Measurements from ENCODE around the gene C9orf153.

C9orf153 gene

DNA sequence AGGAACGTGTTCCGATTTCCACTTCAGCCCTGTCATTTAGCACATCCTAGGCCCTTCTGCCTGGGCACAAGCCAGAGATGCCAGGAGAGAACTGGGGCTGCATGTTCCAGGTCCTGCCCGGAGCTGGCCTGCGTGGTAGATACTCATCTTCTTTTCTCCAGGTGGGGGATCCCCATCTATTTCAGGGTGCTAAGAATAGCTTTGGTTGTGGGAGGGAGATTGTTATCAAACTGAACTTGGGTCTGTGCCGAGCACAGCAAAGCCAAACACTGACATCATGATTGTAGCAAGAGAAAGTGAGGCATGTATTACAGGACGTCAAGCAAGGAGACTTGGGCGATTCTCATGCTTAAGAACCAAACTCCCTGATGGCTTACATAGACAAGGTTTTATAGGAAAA, 18.2 kb downstream of the C9orf153 start:
- TF ChIP-seq SNAI2 (CRISPR knock-in tag; IDR thresholded peaks at IDR 0.05) (no peak), POU6F1 (CRISPR knock-in tag; IDR thresholded peaks at IDR 0.05; ENCODE audit: borderline replicate concordance, low read depth) (no peak), ZNF70 (CRISPR knock-in tag; IDR thresholded peaks at IDR 0.05) (no peak), ARNTL (CRISPR knock-in tag; IDR thresholded peaks at IDR 0.05; ENCODE audit: borderline replicate concordance, low read depth) (no peak), ZNF565 (CRISPR knock-in tag; conservative IDR thresholded peaks at IDR 0.05; ENCODE audit: low read depth) (no peak), ISL1 (CRISPR knock-in tag; IDR thresholded peaks at IDR 0.05) (no peak), BACH2 (CRISPR knock-in tag; IDR thresholded peaks at IDR 0.05; ENCODE audit: borderline replicate concordance) (no peak), CSDC2 (CRISPR knock-in tag; IDR thresholded peaks at IDR 0.05) (no peak), RARB (CRISPR knock-in tag; IDR thresholded peaks at IDR 0.05) (no peak), ZFP30 (CRISPR knock-in tag; IDR thresholded peaks at IDR 0.05) (no peak), ESRRG (CRISPR knock-in tag; IDR thresholded peaks at IDR 0.05) (no peak), TOX (CRISPR knock-in tag; IDR thresholded peaks at IDR 0.05; ENCODE audit: borderline replicate concordance) (no peak), ZFP3 (CRISPR knock-in tag; IDR thresholded peaks at IDR 0.05) (no peak)
- TF ChIP-seq, protein P1, sequence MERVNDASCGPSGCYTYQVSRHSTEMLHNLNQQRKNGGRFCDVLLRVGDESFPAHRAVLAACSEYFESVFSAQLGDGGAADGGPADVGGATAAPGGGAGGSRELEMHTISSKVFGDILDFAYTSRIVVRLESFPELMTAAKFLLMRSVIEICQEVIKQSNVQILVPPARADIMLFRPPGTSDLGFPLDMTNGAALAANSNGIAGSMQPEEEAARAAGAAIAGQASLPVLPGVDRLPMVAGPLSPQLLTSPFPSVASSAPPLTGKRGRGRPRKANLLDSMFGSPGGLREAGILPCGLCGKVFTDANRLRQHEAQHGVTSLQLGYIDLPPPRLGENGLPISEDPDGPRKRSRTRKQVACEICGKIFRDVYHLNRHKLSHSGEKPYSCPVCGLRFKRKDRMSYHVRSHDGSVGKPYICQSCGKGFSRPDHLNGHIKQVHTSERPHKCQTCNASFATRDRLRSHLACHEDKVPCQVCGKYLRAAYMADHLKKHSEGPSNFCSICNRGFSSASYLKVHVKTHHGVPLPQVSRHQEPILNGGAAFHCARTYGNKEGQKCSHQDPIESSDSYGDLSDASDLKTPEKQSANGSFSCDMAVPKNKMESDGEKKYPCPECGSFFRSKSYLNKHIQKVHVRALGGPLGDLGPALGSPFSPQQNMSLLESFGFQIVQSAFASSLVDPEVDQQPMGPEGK (CRISPR knock-in tag; IDR thresholded peaks at IDR 0.05; ENCODE audit: borderline replicate concordance) = no peak
- TF ChIP-seq, protein P2, sequence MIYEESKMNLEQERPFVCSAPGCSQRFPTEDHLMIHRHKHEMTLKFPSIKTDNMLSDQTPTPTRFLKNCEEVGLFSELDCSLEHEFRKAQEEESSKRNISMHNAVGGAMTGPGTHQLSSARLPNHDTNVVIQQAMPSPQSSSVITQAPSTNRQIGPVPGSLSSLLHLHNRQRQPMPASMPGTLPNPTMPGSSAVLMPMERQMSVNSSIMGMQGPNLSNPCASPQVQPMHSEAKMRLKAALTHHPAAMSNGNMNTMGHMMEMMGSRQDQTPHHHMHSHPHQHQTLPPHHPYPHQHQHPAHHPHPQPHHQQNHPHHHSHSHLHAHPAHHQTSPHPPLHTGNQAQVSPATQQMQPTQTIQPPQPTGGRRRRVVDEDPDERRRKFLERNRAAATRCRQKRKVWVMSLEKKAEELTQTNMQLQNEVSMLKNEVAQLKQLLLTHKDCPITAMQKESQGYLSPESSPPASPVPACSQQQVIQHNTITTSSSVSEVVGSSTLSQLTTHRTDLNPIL (CRISPR knock-in tag; IDR thresholded peaks at IDR 0.05; ENCODE audit: low read depth) = no peak
- ATAC-seq = no peak

GRCh38 chr9:86238861-86239770, 20.3 kb downstream of the C9orf153 start:
- no peak for TF ChIP-seq ZFP3 (CRISPR knock-in tag; IDR thresholded peaks at IDR 0.05)
- peak; percentile 49; the same call in 2 of the 3 replicates for ATAC-seq

DNA sequence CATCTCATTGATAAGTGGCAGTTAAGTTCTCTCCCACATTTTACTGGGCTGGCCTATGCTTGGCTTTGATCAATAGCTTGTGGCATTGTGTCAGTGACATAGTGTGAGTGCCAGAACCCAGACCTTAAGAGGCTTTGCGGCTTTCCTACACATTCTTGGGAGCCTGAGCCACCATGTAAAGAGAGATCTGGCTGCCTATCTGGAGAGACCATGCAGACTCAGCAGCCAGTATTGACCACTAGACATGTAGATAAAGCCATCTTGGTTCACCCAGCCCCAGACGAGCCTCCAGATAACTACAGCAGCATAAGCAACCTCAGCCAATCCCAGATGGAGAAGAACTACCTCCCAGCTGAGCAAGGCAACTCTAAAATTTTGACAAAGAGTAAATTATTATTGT, 28.6 kb downstream of the C9orf153 start:
- no peak for TF ChIP-seq ARNTL (CRISPR knock-in tag; IDR thresholded peaks at IDR 0.05; ENCODE audit: borderline replicate concordance, low read depth)
- no peak for TF ChIP-seq GLIS3 (CRISPR knock-in tag; IDR thresholded peaks at IDR 0.05)
- ATAC-seq = no peak

GRCh38 chr9:86222667-86223066, 36.8 kb downstream of the C9orf153 start:
- no peak for ATAC-seq
- no peak for TF ChIP-seq ZC3H10 (CRISPR knock-in tag; IDR thresholded peaks at IDR 0.05)
- TF ChIP-seq ZFP3 (CRISPR knock-in tag; IDR thresholded peaks at IDR 0.05) = no peak
- no peak for TF ChIP-seq PPARA (CRISPR knock-in tag; IDR thresholded peaks at IDR 0.05; ENCODE audit: borderline replicate concordance)
- no peak for TF ChIP-seq GLIS3 (CRISPR knock-in tag; IDR thresholded peaks at IDR 0.05)
- no peak for TF ChIP-seq ZNF70 (CRISPR knock-in tag; IDR thresholded peaks at IDR 0.05)
- TF ChIP-seq, protein P2 (CRISPR knock-in tag; IDR thresholded peaks at IDR 0.05; ENCODE audit: low read depth) = no peak
- no peak for TF ChIP-seq TCF4 (CRISPR knock-in tag; IDR thresholded peaks at IDR 0.05; ENCODE audit: borderline replicate concordance)
- TF ChIP-seq ARNTL (CRISPR knock-in tag; IDR thresholded peaks at IDR 0.05; ENCODE audit: borderline replicate concordance, low read depth) = no peak
- TF ChIP-seq TOX (CRISPR knock-in tag; IDR thresholded peaks at IDR 0.05; ENCODE audit: borderline replicate concordance) = no peak
- TF ChIP-seq POU6F1 (CRISPR knock-in tag; IDR thresholded peaks at IDR 0.05; ENCODE audit: borderline replicate concordance, low read depth) = no peak
- no peak for TF ChIP-seq CSDC2 (CRISPR knock-in tag; IDR thresholded peaks at IDR 0.05)
- no peak for TF ChIP-seq SNAI2 (CRISPR knock-in tag; IDR thresholded peaks at IDR 0.05)

All from SK-N-SH treated with all-trans-retinoic acid at 6 μM for 48 hours (cell line).